ENCODE data around the gene TJP3. TPM values are rescaled to one million over a fixed set of nuclear protein-coding genes. Genes with fewer than 3 reads are reported as not detected.

The TJP3 gene
- total and polyA plus RNA-seq, 10 of the 15 experiments (the other 5 are each of a cell fraction or from before 2014, with no cell fraction given): 0.04 to 1.2 (median 0.29) TPM; not detected in 6

GRCh38 chr19:3776479-3777040 is 68.4 kb downstream of the TJP3 start:
- RAD21 ChIA-PET (ENCODE audit: unreplicated experiment): no interaction called here
- in situ Hi-C loops (cut with MboI): no loop called here
- SMC1A ChIA-PET (ENCODE audit: uncharacterized antibody, unreplicated experiment): no interaction called here
- H3K9me3 ChIP-seq (replicated peaks; ENCODE audit: control insufficient read depth, insufficient read depth, low read length): no peaks in the 10 kb centered on the region; the same call in 2 of the 3 replicates
- WGBS (ENCODE audit: insufficient coverage, insufficient replicate concordance, low lambda C conversion rate, missing lambda C conversion rate): 44% methylated on average over 1 of the region's 1 CpG
- no peaks in the 10 kb centered on the region for H4K20me1 ChIP-seq (ENCODE audit: control insufficient read depth, insufficient read depth)
- CTCF ChIA-PET: no interaction called here
- no peak overlapping the region for H3K4me3 ChIP-seq
- TF ChIP-seq BCL3 (IDR thresholded peaks at IDR 0.05; ENCODE audit: borderline replicate concordance, insufficient read depth, low read depth, low read length, poor library complexity, severe bottlenecking) (no peak), SUPT20H (IDR thresholded peaks at IDR 0.05; ENCODE audit: borderline replicate concordance, control insufficient read depth, low read depth, low read length) (no peak), MYC (IDR thresholded peaks at IDR 0.05; ENCODE audit: insufficient read depth, insufficient read length, insufficient replicate concordance, low read length, severe bottlenecking) (no peak), RELA (IDR thresholded peaks at IDR 0.05; ENCODE audit: borderline replicate concordance, partially characterized antibody) (no peak), CBX3 (IDR thresholded peaks at IDR 0.05; ENCODE audit: borderline replicate concordance, low read depth) (no peak), CEBPB (IDR thresholded peaks at IDR 0.05; ENCODE audit: borderline replicate concordance in 1 of 2, low read depth in 2 of 2, low read length in 2 of 2) (no peak), YBX1 (IDR thresholded peaks at IDR 0.05) (no peak), FOXM1 (IDR thresholded peaks at IDR 0.05; ENCODE audit: low read depth, low read length) (no peak), ELK1 (IDR thresholded peaks at IDR 0.05; ENCODE audit: low read depth, low read length) (no peak), NFYA (IDR thresholded peaks at IDR 0.05; ENCODE audit: borderline replicate concordance, low read depth, low read length) (no peak), BHLHE40 (IDR thresholded peaks at IDR 0.05; ENCODE audit: borderline replicate concordance in 1 of 2, low read depth in 2 of 2, low read length in 1 of 2) (no peak), ZNF274 (IDR thresholded peaks at IDR 0.05; ENCODE audit: insufficient read depth, insufficient read length) (no peak), NR2C1 (IDR thresholded peaks at IDR 0.05) (no peak), CEBPZ (IDR thresholded peaks at IDR 0.05; ENCODE audit: low read depth, low read length) (no peak), EZH2 (IDR thresholded peaks at IDR 0.05; ENCODE audit: borderline replicate concordance, control insufficient read depth, low read depth, low read length) (no peak), ASH2L (IDR thresholded peaks at IDR 0.05; ENCODE audit: borderline replicate concordance, low read depth) (no peak), ZNF207 (IDR thresholded peaks at IDR 0.05; ENCODE audit: borderline replicate concordance) (no peak), GABPA (IDR thresholded peaks at IDR 0.05; ENCODE audit: low read depth) (no peak), ATF7 (IDR thresholded peaks at IDR 0.05; ENCODE audit: low read depth) (no peak)
- no peaks in the 10 kb centered on the region for H3K4me1 ChIP-seq (ENCODE audit: control insufficient read depth, insufficient read depth, low read length)
- no peak for ATAC-seq
- no peak overlapping the region for H3K4me2 ChIP-seq (ENCODE audit: control insufficient read depth, insufficient read depth)
- H3K27me3 ChIP-seq (replicated peaks in 1 of 2; ENCODE audit: control insufficient read depth in 2 of 2, insufficient read depth in 2 of 2, low read length in 1 of 2): no peaks in the 10 kb centered on the region
- POLR2A ChIA-PET: no interaction called here
- DNase-seq (ENCODE audit: low read depth, low spot score): no peak
- H3K36me3 ChIP-seq (ENCODE audit: control insufficient read depth in 2 of 2, insufficient read depth in 2 of 2, low read length in 1 of 2): no peaks in the 10 kb centered on the region
- intact Hi-C loops (cut with micrococcal nuclease; ENCODE audit: unreplicated experiment): no loop called here
- H3K27ac ChIP-seq (ENCODE audit: control insufficient read depth, insufficient read depth): no peak overlapping the region
- no peak for FAIRE-seq
- H2AFZ ChIP-seq (ENCODE audit: control insufficient read depth, low read depth, low read length): no peak overlapping the region
- H3K79me2 ChIP-seq (ENCODE audit: control insufficient read depth, insufficient read depth, low read length): no peaks in the 10 kb centered on the region
- H3K9ac ChIP-seq (ENCODE audit: control insufficient read depth, insufficient read depth, low read length): no peak overlapping the region
- BruUV-seq (replicated peaks): no TSS peak

Measured in GM12878 (cell line).